Measurements from ENCODE around the gene PAOX. TPM values are rescaled to one million over a fixed set of nuclear protein-coding genes. Genes with fewer than 3 reads are reported as not detected.

Gene PAOX
- total and polyA plus RNA-seq, 3 donors from 2014 or later: 24.8 to 91.5 (median 49.5) TPM

- Histone ChIP-seq H3K9me3 (no peaks in the 10 kb centered on the region), H3K4me3 (no peak overlapping the region), H3K36me3 (ENCODE audit: low read depth, missing control alignments) (no peaks in the 10 kb centered on the region), H3K27me3 (no peaks in the 10 kb centered on the region), H3K4me1 (no peaks in the 10 kb centered on the region), H3K27ac (no peak overlapping the region)
- TF ChIP-seq POLR2A (IDR thresholded peaks at IDR 0.05) (no peak), CTCF (IDR thresholded peaks at IDR 0.05) (no peak)
- 96 to 97% methylated on average over 6 to 14 of the region's 14 CpGs for WGBS, 2 donors
- intact Hi-C loops (cut with DNase I; ENCODE audit: low total_unique reads): no loop called here
- no peak for DNase-seq
Measured at GRCh38 chr10:133418289-133418993, 39.4 kb downstream of the PAOX start.

- DNase-seq: no peak
- Histone ChIP-seq H3K9me3 (no peaks in the 10 kb centered on the region), H3K4me3 (no peak overlapping the region), H3K27me3 (no peaks in the 10 kb centered on the region), H3K36me3 (ENCODE audit: low read depth, missing control alignments) (no peaks in the 10 kb centered on the region), H3K4me1 (no peaks in the 10 kb centered on the region), H3K27ac (no peak overlapping the region)
- intact Hi-C loops (cut with DNase I; ENCODE audit: low total_unique reads): no loop called here
- 91 to 93% methylated on average over 21 to 34 of the region's 34 CpGs for WGBS, 2 donors
- TF ChIP-seq CTCF (IDR thresholded peaks at IDR 0.05) (no peak), POLR2A (IDR thresholded peaks at IDR 0.05) (no peak)
Measured at GRCh38 chr10:133419211-133419950, 40.3 kb downstream of the PAOX start.

- intact Hi-C loops (cut with DNase I; ENCODE audit: low total_unique reads): loop anchor here (10.0 kb wide), 1 partner anchor 155 kb away; no protein-coding TSS in a partner anchor
- no peak for DNase-seq
- no peak overlapping the region for H3K27ac ChIP-seq
- 93 to 96% methylated on average over 10 to 17 of the region's 17 CpGs for WGBS, 2 donors
- no peaks in the 10 kb centered on the region for H3K27me3 ChIP-seq
- no peaks in the 10 kb centered on the region for H3K4me1 ChIP-seq
- H3K36me3 ChIP-seq (ENCODE audit: low read depth, missing control alignments): no peaks in the 10 kb centered on the region
- TF ChIP-seq POLR2A (IDR thresholded peaks at IDR 0.05) (no peak), CTCF (IDR thresholded peaks at IDR 0.05) (no peak)
- H3K4me3 ChIP-seq: no peak overlapping the region
- no peaks in the 10 kb centered on the region for H3K9me3 ChIP-seq
Measured at GRCh38 chr10:133420028-133420427, 41.0 kb downstream of the PAOX start.

GRCh38 chr10:133420579-133420978 lies 41.5 kb downstream of the PAOX start:
- no peak overlapping the region for H3K4me3 ChIP-seq
- TF ChIP-seq CTCF (IDR thresholded peaks at IDR 0.05) (no peak), POLR2A (IDR thresholded peaks at IDR 0.05) (no peak)
- WGBS, 2 donors: 89 to 100% methylated on average over 1 to 6 of the region's 6 CpGs
- DNase-seq: no peak
- H3K4me1 ChIP-seq: no peaks in the 10 kb centered on the region
- no peak overlapping the region for H3K27ac ChIP-seq
- H3K27me3 ChIP-seq: no peaks in the 10 kb centered on the region
- no peaks in the 10 kb centered on the region for H3K9me3 ChIP-seq
- no peaks in the 10 kb centered on the region for H3K36me3 ChIP-seq (ENCODE audit: low read depth, missing control alignments)
- intact Hi-C loops (cut with DNase I; ENCODE audit: low total_unique reads): loop anchor here (10.0 kb wide), 1 partner anchor 154 kb away; no protein-coding TSS in a partner anchor

Data from testis (tissue), 3 donors.